Hepatocyte (in vitro differentiated cells): ENCODE data around the gene AHCYL2. TPM values are rescaled to one million over a fixed set of nuclear protein-coding genes. Genes with fewer than 3 reads are reported as not detected.
"Not testable (repeated sequence)": the region's sequence is repeated elsewhere in the genome, so short reads cannot be mapped to it uniquely, and the experiment has no call there.

Experiments
- DNase-seq: peaks from one replicate; pipeline ENCODE4 v3.0.0-alpha.2; 2016; ENCODE audit warnings: low spot score
- H2AFZ ChIP-seq: fragments of 200-600 bp; sonication (generic); 2 replicates; pipeline ENCODE4 v1.6.0; 2016; ENCODE audit warnings: antibody characterized with exemption, mild to moderate bottlenecking
- H3K27ac ChIP-seq: fragments of 200-600 bp; sonication (generic); 2 replicates; pipeline ENCODE4 v1.5.1; 2016; ENCODE audit warnings: mild to moderate bottlenecking
- H3K27me3 ChIP-seq: fragments of 200-600 bp; sonication (generic); 2 replicates; pipeline ENCODE4 v1.6.1; 2016
- H3K36me3 ChIP-seq: fragments of 200-600 bp; sonication (generic); replicated peaks from 2 replicates; pipeline ENCODE4 v1.5.1; 2016; ENCODE audit warnings: low read depth; ENCODE audit not compliant: insufficient read depth
- H3K4me1 ChIP-seq: fragments of 200-600 bp; sonication (generic); 2 replicates; pipeline ENCODE4 v1.5.1; 2016; ENCODE audit warnings: mild to moderate bottlenecking, moderate library complexity; ENCODE audit not compliant: insufficient read depth
- H3K4me2 ChIP-seq: fragments of 200-600 bp; sonication (generic); 2 replicates; pipeline ENCODE4 v1.6.0; 2016
- H3K4me3 ChIP-seq: fragments of 200-600 bp; sonication (generic); 2 replicates; pipeline ENCODE4 v1.5.1; 2016; ENCODE audit warnings: mild to moderate bottlenecking
- H3K79me2 ChIP-seq: fragments of 200-600 bp; sonication (generic); 2 replicates; pipeline ENCODE4 v1.6.0; 2017; ENCODE audit warnings: mild to moderate bottlenecking
- H3K9me2 ChIP-seq: fragments of 200-600 bp; sonication (generic); replicated peaks from 2 replicates; pipeline ENCODE4 v1.6.0; 2017; ENCODE audit warnings: mild to moderate bottlenecking; ENCODE audit not compliant: insufficient read depth
- H3K9me3 ChIP-seq: fragments of 200-600 bp; sonication (generic); 2 replicates; pipeline ENCODE4 v1.5.1; 2016; ENCODE audit warnings: low read depth, mild to moderate bottlenecking
- H4K20me1 ChIP-seq: fragments of 200-600 bp; sonication (generic); 2 replicates; pipeline ENCODE4 v1.6.0; 2016; ENCODE audit warnings: mild to moderate bottlenecking; ENCODE audit not compliant: insufficient read depth, poor library complexity, severe bottlenecking
- EZH2 ChIP-seq: fragments of 200-600 bp; sonication (generic); IDR thresholded peaks from 2 replicates; pipeline ENCODE4 v1.6.1; 2016; ENCODE audit warnings: antibody characterized with exemption, mild to moderate bottlenecking, borderline replicate concordance
- EZH2phosphoT487 ChIP-seq: fragments of 200-600 bp; sonication (generic); IDR thresholded peaks from one replicate; pipeline ENCODE4 v1.6.1; 2018; ENCODE audit warnings: antibody characterized with exemption, mild to moderate bottlenecking, low read depth, moderate library complexity; ENCODE audit not compliant: unreplicated experiment, severe bottlenecking
- WGBS: methylation state at CpG from one replicate; pipeline ENCODE4 v1.1.6; 2016; ENCODE audit warnings: low lambda C conversion rate; ENCODE audit errors: missing lambda C conversion rate; 5-methylcytosine and 5-hydroxymethylcytosine counted together
- polyA plus RNA-seq: library from polyadenylated mRNA; unstranded; fragments of >200 nt; fragmentation: Nextera tagmentation; extraction: Ambion mirVana; gene quantifications from 2 replicates; pipeline ENCODE4 v1.2.1, GENCODE V29; 2016
- total RNA-seq: library from RNA; depleted of rRNA; stranded (reverse); fragments of >200 nt; gene quantifications from 2 replicates; pipeline ENCODE4 v1.2.3, GENCODE V29; 2014
- TF ChIP-seq, protein P1 (sequence below): fragments of 200-600 bp; sonication (generic); IDR thresholded peaks from 2 replicates; pipeline ENCODE4 v1.5.1; 2016; ENCODE audit warnings: antibody characterized with exemption, mild to moderate bottlenecking; ENCODE audit not compliant: poor library complexity

The AHCYL2 gene
- total and polyA plus RNA-seq, 2 experiments from 2014 or later, result 13.7 to 20.0 TPM

DNA sequence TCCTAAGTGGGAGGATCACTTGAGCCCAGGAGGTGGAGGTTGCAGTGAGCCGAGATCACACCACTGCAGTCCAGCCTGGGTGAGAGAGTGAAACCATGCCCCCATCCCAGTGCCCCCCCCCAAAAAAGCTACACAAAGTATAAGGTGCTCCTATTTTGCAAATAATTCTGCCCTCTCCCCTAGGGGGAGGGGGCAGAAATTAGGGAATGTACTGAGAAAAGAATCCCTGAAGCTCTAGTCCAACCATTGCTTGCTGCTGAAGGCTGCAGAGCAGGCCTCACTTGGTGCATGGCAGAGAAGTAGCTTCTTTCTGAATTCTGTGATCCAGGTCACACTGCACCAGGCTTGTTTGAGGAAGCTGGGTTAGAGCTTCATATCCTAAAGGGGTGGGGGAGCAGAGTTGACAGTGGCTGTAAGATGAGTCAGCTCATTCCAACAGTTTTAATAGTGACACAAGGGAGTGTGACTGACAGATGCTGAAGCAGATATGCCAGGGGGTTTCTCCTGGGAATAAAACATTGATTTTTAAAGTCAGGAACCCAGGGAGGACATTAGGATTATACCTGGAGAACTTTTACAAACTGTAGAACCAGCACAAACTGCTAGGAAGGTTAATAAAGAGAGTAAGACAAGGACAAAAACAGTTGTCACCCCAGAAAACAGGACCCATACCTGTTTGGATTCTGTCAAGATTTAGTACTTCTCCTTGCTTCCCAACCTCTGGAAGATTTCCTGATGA, 176.6 kb downstream of the AHCYL2 start:
- no peak overlapping the region for H3K4me3 ChIP-seq
- WGBS, result 91% methylated on average over 1 of the region's 1 CpG
- no peaks in the 10 kb centered on the region for H3K27me3 ChIP-seq

DNA sequence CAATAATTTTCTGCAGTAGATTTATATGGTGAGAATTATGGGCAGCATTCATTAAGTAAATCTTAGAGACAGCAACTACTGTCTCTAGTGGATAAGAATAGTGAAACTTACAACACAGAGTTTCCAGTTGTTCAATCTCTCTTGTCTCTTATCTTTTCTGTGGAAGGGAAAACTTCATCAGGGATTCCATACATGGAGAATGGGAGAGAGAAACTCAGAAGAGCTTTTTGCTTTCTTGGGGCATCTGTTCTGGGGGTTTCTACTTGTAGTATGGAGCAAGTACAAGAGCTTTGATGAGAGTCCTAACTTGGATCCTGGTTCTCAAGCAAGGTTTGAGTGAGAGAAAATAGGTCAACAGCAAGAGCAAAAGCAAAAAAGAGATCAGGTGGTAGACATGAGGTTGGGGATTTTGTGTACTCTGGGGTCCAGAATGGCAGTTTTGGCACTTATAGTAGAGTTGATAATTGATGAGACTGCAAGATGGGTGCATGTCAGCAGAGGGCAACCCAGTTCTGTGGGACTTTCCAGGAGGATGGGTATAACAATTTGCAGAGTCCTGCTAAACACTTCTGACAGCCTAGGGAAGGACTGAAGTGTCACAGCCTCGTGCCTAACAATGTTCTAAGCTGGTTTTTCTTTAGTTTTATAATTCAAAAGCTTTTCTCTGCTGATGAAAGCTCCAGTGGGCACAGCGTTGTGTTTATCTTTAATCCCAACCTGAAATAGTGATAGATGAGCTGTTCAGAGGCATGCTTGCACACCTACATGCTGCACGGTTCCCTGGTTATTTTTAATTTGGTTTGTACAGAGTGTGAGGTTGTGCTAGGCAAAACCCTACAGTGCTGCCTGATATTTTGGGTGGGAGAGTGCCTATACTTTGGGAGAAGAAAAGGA, 177.4 kb downstream of the AHCYL2 start:
- no peaks in the 10 kb centered on the region for H4K20me1 ChIP-seq
- H2AFZ ChIP-seq, result no peak overlapping the region
- 85% methylated on average over 3 of the region's 3 CpGs for WGBS

More for the DNA sequence above, 176.6 kb downstream of the AHCYL2 start:
- Histone ChIP-seq H4K20me1 (no peaks in the 10 kb centered on the region), H2AFZ (no peak overlapping the region), H3K4me1 (no peaks in the 10 kb centered on the region), H3K36me3 (no peaks in the 10 kb centered on the region), H3K27ac (no peak overlapping the region), H3K79me2 (no peaks in the 10 kb centered on the region), H3K9me2 (no peaks in the 10 kb centered on the region), H3K9me3 (no peaks in the 10 kb centered on the region), H3K4me2 (no peak overlapping the region)
- peak; percentile 9 for DNase-seq
- TF ChIP-seq EZH2phosphoT487 (no peak), EZH2 (no peak)
- TF ChIP-seq, protein P1, sequence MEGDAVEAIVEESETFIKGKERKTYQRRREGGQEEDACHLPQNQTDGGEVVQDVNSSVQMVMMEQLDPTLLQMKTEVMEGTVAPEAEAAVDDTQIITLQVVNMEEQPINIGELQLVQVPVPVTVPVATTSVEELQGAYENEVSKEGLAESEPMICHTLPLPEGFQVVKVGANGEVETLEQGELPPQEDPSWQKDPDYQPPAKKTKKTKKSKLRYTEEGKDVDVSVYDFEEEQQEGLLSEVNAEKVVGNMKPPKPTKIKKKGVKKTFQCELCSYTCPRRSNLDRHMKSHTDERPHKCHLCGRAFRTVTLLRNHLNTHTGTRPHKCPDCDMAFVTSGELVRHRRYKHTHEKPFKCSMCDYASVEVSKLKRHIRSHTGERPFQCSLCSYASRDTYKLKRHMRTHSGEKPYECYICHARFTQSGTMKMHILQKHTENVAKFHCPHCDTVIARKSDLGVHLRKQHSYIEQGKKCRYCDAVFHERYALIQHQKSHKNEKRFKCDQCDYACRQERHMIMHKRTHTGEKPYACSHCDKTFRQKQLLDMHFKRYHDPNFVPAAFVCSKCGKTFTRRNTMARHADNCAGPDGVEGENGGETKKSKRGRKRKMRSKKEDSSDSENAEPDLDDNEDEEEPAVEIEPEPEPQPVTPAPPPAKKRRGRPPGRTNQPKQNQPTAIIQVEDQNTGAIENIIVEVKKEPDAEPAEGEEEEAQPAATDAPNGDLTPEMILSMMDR, result no peak

DNA sequence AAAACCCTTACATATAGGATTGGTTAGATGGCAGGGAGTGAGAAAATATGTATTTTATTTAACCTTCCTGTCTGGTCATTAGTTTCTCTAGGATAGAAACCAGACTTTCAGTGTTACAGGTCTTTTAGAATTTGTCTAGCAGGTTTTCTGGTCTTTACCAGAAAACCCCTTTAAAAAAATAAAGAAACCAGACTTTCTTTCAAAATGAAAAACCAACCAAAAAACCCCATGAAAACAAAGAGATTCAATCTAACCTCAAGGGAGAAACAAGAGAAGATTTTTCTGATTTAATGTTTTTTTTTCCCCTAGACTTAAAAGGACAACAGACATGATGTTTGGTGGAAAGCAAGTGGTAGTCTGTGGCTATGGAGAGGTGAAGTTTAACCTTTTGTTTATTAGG, 180.7 kb downstream of the AHCYL2 start:
- Histone ChIP-seq H3K79me2 (no peaks in the 10 kb centered on the region), H3K27ac (no peak overlapping the region), H3K4me1 (no peaks in the 10 kb centered on the region), H3K36me3 (no peaks in the 10 kb centered on the region), H3K4me2 (no peak overlapping the region), H2AFZ (no peak overlapping the region), H3K27me3 (no peaks in the 10 kb centered on the region), H3K9me2 (no peaks in the 10 kb centered on the region), H3K4me3 (no peak overlapping the region), H3K9me3 (no peaks in the 10 kb centered on the region), H4K20me1 (no peaks in the 10 kb centered on the region)
- DNase-seq, result no peak
- TF ChIP-seq, protein P1, result no peak
- TF ChIP-seq EZH2 (no peak), EZH2phosphoT487 (no peak)

More for the DNA sequence above, 177.4 kb downstream of the AHCYL2 start:
- Histone ChIP-seq H3K9me3 (no peaks in the 10 kb centered on the region), H3K4me3 (no peak overlapping the region), H3K9me2 (no peaks in the 10 kb centered on the region), H3K27me3 (no peaks in the 10 kb centered on the region), H3K4me2 (no peak overlapping the region), H3K79me2 (no peaks in the 10 kb centered on the region), H3K27ac (no peak overlapping the region), H3K4me1 (no peaks in the 10 kb centered on the region), H3K36me3 (no peaks in the 10 kb centered on the region)
- DNase-seq, result no peak
- TF ChIP-seq, protein P1, result no peak
- TF ChIP-seq EZH2phosphoT487 (no peak), EZH2 (no peak)

DNA sequence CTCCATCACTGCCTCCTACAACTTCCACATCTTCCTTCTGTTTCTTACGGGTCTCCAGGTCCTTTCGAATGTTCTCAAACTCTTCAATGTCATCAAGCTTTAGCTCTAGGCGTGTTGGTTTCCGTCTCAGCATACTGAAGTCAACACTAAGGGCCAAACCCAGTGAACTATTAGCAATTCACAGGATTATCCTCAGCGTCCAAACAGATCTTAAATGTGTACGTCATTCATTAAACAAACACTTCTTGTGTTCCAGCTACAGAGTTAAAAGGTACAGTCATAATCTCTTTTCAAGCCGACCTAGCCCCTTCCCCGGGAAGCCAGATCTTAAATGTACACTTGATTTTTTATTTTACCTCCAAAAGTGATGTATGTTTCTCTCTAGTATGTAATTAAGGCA, 185.4 kb downstream of the AHCYL2 start:
- not testable (repeated sequence) for H3K9me3 ChIP-seq, H3K36me3 ChIP-seq, DNase-seq, H3K79me2 ChIP-seq, H3K4me3 ChIP-seq, H4K20me1 ChIP-seq, H3K4me1 ChIP-seq, H3K4me2 ChIP-seq, H2AFZ ChIP-seq, H3K9me2 ChIP-seq, H3K27ac ChIP-seq, H3K27me3 ChIP-seq
- 88% methylated on average over 8 of the region's 8 CpGs for WGBS
